CD14-positive monocyte (primary cell): Measurements from ENCODE around the gene OGFRL1. TPM values are rescaled to one million over a fixed set of nuclear protein-coding genes. Genes with fewer than 3 reads are reported as not detected.

ENCODE experiments used
- DNase-seq, 3 donors: peaks; one replicate each; pipeline ENCODE4 v3.0.0-alpha.2; 2011 to 2022
- H2AFZ ChIP-seq: 2 replicates; pipeline ENCODE4 v1.6.0; 2012; ENCODE audit warnings: mild to moderate bottlenecking, low read depth, low read length, inconsistent platforms; ENCODE audit not compliant: insufficient read depth, poor library complexity, severe bottlenecking
- H3K27ac ChIP-seq, 2 donors: 1 replicate in 1 of 2; 2 replicates in 1 of 2; pipeline ENCODE4 v1.5.1; 2012 to 2013; ENCODE audit warnings: low read length in 2 of 2, control low read depth in 1 of 2, inconsistent platforms in 1 of 2, low read depth in 1 of 2, mild to moderate bottlenecking in 1 of 2
- H3K27me3 ChIP-seq, 2 donors: one replicate each; pipeline versions ENCODE4 v1.6.0 to v1.6.1; 2011 to 2013; ENCODE audit warnings: low read length in 2 of 2; ENCODE audit not compliant: control insufficient read depth in 2 of 2, insufficient read depth in 2 of 2
- H3K36me3 ChIP-seq, 2 donors: replicated peaks in 1 of 2; 1 replicate in 1 of 2; 2 replicates in 1 of 2; pipeline versions ENCODE4 v1.5.1 to v1.6.1; 2012 to 2013; ENCODE audit warnings: low read length in 2 of 2, control low read depth in 1 of 2, inconsistent platforms in 1 of 2, mild to moderate bottlenecking in 1 of 2; ENCODE audit not compliant: insufficient read depth in 2 of 2, control insufficient read depth in 1 of 2
- H3K4me1 ChIP-seq, 2 donors: 1 replicate in 1 of 2; 2 replicates in 1 of 2; pipeline versions ENCODE4 v1.5.1 to v1.6.1; 2012 to 2013; ENCODE audit warnings: low read length in 2 of 2, control low read depth in 1 of 2, inconsistent platforms in 1 of 2, mild to moderate bottlenecking in 1 of 2, moderate library complexity in 1 of 2; ENCODE audit not compliant: insufficient read depth in 2 of 2, control insufficient read depth in 1 of 2
- H3K4me2 ChIP-seq: replicated peaks from 2 replicates; pipeline ENCODE3; 2012; ENCODE audit warnings: low read length, moderate library complexity, mild to moderate bottlenecking; ENCODE audit not compliant: poor library complexity, severe bottlenecking; ENCODE audit errors: extremely low read depth
- H3K4me3 ChIP-seq, 3 experiments: fragments of 200-600 bp in 1 of 3; sonication (generic) in 1 of 3; replicated peaks in 1 of 3; 1 replicate in 2 of 3; 2 replicates in 1 of 3; pipeline ENCODE4 v1.5.1; 2011 to 2013; ENCODE audit warnings: low read length in 3 of 3, mild to moderate bottlenecking in 3 of 3, control low read depth in 2 of 3, low read depth in 2 of 3, inconsistent platforms in 1 of 3, moderate library complexity in 1 of 3
- H3K79me2 ChIP-seq: 2 replicates; pipeline ENCODE4 v1.6.0; 2012; ENCODE audit warnings: mild to moderate bottlenecking, control low read depth, inconsistent platforms, low read length, moderate library complexity; ENCODE audit not compliant: insufficient read depth
- H3K9ac ChIP-seq: 2 replicates; pipeline ENCODE4 v1.6.0; 2017; ENCODE audit warnings: low read length, mild to moderate bottlenecking; ENCODE audit not compliant: insufficient read depth, poor library complexity, severe bottlenecking
- H3K9me3 ChIP-seq, 2 donors: replicated peaks in 1 of 2; 1 replicate in 1 of 2; 2 replicates in 1 of 2; pipeline versions ENCODE4 v1.5.1 to v1.6.1; 2012 to 2013; ENCODE audit warnings: low read length in 2 of 2, control low read depth in 1 of 2; ENCODE audit not compliant: control insufficient read depth in 1 of 2, insufficient read depth in 1 of 2
- H4K20me1 ChIP-seq: 2 replicates; pipeline ENCODE4 v1.6.0; 2012; ENCODE audit warnings: mild to moderate bottlenecking, low read length, control low read depth, moderate library complexity; ENCODE audit not compliant: insufficient read depth
- H3K27ac Mint-ChIP-seq, 7 donors: one replicate each; pipeline ENCODE4 v1.8.0; 2020; ENCODE audit warnings: mild to moderate bottlenecking in 7 of 7, mixed read lengths in 7 of 7, moderate library complexity in 6 of 7, inconsistent platforms in 2 of 7
- H3K27me3 Mint-ChIP-seq, 3 donors: one replicate each; pipeline ENCODE4 v1.8.0; 2021 to 2022; ENCODE audit warnings: low read depth in 3 of 3, mild to moderate bottlenecking in 3 of 3, mixed read lengths in 3 of 3, moderate library complexity in 3 of 3, inconsistent platforms in 1 of 3
- H3K36me3 Mint-ChIP-seq, 2 donors: one replicate each; pipeline ENCODE4 v1.8.0; 2020; ENCODE audit warnings: mixed read lengths in 2 of 2, inconsistent platforms in 1 of 2, mild to moderate bottlenecking in 1 of 2
- H3K4me1 Mint-ChIP-seq: one replicate; pipeline ENCODE4 v1.8.0; 2020; ENCODE audit warnings: mild to moderate bottlenecking, mixed read lengths
- H3K4me3 Mint-ChIP-seq, 2 donors: one replicate each; pipeline ENCODE4 v1.8.0; 2020; ENCODE audit warnings: mild to moderate bottlenecking in 2 of 2, mixed read lengths in 2 of 2, moderate library complexity in 1 of 2
- H3K9me3 Mint-ChIP-seq, 7 donors: one replicate each; pipeline ENCODE4 v1.8.0; 2020 to 2022; ENCODE audit warnings: mixed read lengths in 7 of 7, mild to moderate bottlenecking in 6 of 7, moderate library complexity in 6 of 7, inconsistent platforms in 2 of 7
- CTCF ChIP-seq: fragments of 200-600 bp; IDR thresholded peaks from one replicate; pipeline ENCODE4 v1.8.0; 2022; ENCODE audit warnings: antibody characterized with exemption, mild to moderate bottlenecking
- WGBS: methylation state at CpG from one replicate; pipeline ENCODE4 v1.1.5; 2013; ENCODE audit warnings: missing lambda C conversion rate; ENCODE audit not compliant: insufficient coverage; 5-methylcytosine and 5-hydroxymethylcytosine counted together
- intact Hi-C, 2 donors: fragments of 100-400 bp; cut with micrococcal nuclease; formaldehyde crosslinking; loops; one replicate each; pipeline versions ENCODE4 v1.15.0 to v1.15.1; 2023
- polyA plus RNA-seq, 3 donors: library from polyadenylated mRNA; depleted of rRNA in 1 of 3; unstranded in 2 of 3; stranded (reverse) in 1 of 3; fragments of 300-500 nt in 2 of 3; fragments of >200 nt in 1 of 3; fragmentation: Illumina TruSeq in 2 of 3; gene quantifications; 1 replicate in 2 of 3; 2 replicates in 1 of 3; pipeline ENCODE4 v1.2.3, GENCODE V29; 2012 to 2021

Gene OGFRL1
- polyA plus RNA-seq, 3 donors: 52.9 to 72.8 (median 58.3) TPM

GRCh38 chr6:71338540-71339316, 50.1 kb downstream of the OGFRL1 start:
- no peak for TF ChIP-seq CTCF
- H3K27ac Mint-ChIP-seq: no peak overlapping the region
- H3K9me3 Mint-ChIP-seq: no peaks in the 10 kb centered on the region

GRCh38 chr6:71342772-71343171, 54.2 kb downstream of the OGFRL1 start:
- WGBS: 100% methylated on average over 1 of the region's 2 CpGs
- Histone ChIP-seq H3K9ac (no peak overlapping the region), H3K27ac (no peak overlapping the region), H3K9me3 (no peaks in the 10 kb centered on the region), H4K20me1 (no peaks in the 10 kb centered on the region), H3K4me2 (no peak overlapping the region), H2AFZ (no peak overlapping the region), H3K79me2 (no peaks in the 10 kb centered on the region), H3K4me3 (no peak overlapping the region), H3K36me3 (no peaks in the 10 kb centered on the region), H3K27me3 (no peaks in the 10 kb centered on the region), H3K4me1 (peaks cover 26 to 31% of the 10 kb centered on the region in 2 donors)
- Mint-ChIP-seq H3K27ac (no peak overlapping the region), H3K27me3 (peaks cover 0 to 1% (median 0%) of the 10 kb centered on the region in 3 donors), H3K9me3 (no peaks in the 10 kb centered on the region), H3K36me3 (peaks cover 0 to 2% of the 10 kb centered on the region in 2 donors), H3K4me3 (no peak overlapping the region), H3K4me1 (peaks cover 36% of the 10 kb centered on the region)
- no peak for DNase-seq
- intact Hi-C loops: no loop called here
- no peak for TF ChIP-seq CTCF

More at GRCh38 chr6:71338540-71339316, 50.1 kb downstream of the OGFRL1 start:
- H3K79me2 ChIP-seq: no peaks in the 10 kb centered on the region
- H4K20me1 ChIP-seq: no peaks in the 10 kb centered on the region
- no peaks in the 10 kb centered on the region for H3K36me3 Mint-ChIP-seq
- no peaks in the 10 kb centered on the region for H3K9me3 ChIP-seq
- no peak overlapping the region for H3K4me2 ChIP-seq
- H3K9ac ChIP-seq: no peak overlapping the region
- no peaks in the 10 kb centered on the region for H3K36me3 ChIP-seq
- H3K4me1 Mint-ChIP-seq: peaks cover 18% of the 10 kb centered on the region
- H3K4me1 ChIP-seq: peaks cover 11 to 12% of the 10 kb centered on the region in 2 donors
- intact Hi-C loops: no loop called here
- 100% methylated on average over 1 of the region's 4 CpGs for WGBS
- no peak overlapping the region for H2AFZ ChIP-seq
- no peaks in the 10 kb centered on the region for H3K27me3 ChIP-seq
- DNase-seq: no peak
- no peak overlapping the region for H3K4me3 Mint-ChIP-seq
- no peak overlapping the region for H3K4me3 ChIP-seq
- H3K27me3 Mint-ChIP-seq: no peaks in the 10 kb centered on the region
- H3K27ac ChIP-seq: no peak overlapping the region
